Upper lobe of left lung (tissue), 4 donors: ENCODE results near the gene GSTO2.

Experiments
- CTCF ChIP-seq, 6 experiments: fragments of 450-650 bp in 4 of 6; fragments of 200-600 bp in 2 of 6; sonication (generic) in 2 of 6; IDR thresholded peaks; one replicate each; pipeline ENCODE4 v1.5.1; 2016 to 2019; ENCODE audit warnings: antibody characterized with exemption in 6 of 6
- POLR2AphosphoS5 ChIP-seq, 2 donors: sonication (generic); formaldehyde crosslinking; IDR thresholded peaks; one replicate each; pipeline ENCODE4 v1.5.1; 2017; ENCODE audit warnings: antibody characterized with exemption in 2 of 2

GRCh38 chr10:104328896-104329710, 60.1 kb downstream of the GSTO2 start:
- TF ChIP-seq CTCF (IDR thresholded peaks at IDR 0.05) (no peak), POLR2AphosphoS5 (IDR thresholded peaks at IDR 0.05) (peak; percentile 67 to 84)
